HG03469 (cell line): Measurements from ENCODE around the gene RALGPS1.

Experiments used
- ATAC-seq: cut with Tn5 transposase; IDR thresholded peaks from one replicate; pipeline ENCODE4 v1.9.1; 2021; ENCODE audit warnings: mild to moderate bottlenecking, moderate library complexity, moderate number of reproducible peaks; ENCODE audit not compliant: unreplicated experiment

The RALGPS1 gene

GRCh38 chr9:126904586-126904985, 10.0 kb upstream of the RALGPS1 start:
- no peak for ATAC-seq

- ATAC-seq, result no peak
These were observed 8.5 kb upstream of the RALGPS1 start for GRCh38 chr9:126906091-126906490.

- ATAC-seq, result no peak
These were observed 7.5 kb upstream of the RALGPS1 start for GRCh38 chr9:126907058-126907457.

GRCh38 chr9:126915281-126915816, 767 bp downstream of the RALGPS1 start:
- no peak for ATAC-seq

- no peak for ATAC-seq
These were observed 1.4 kb downstream of the RALGPS1 start for GRCh38 chr9:126915846-126916543.

GRCh38 chr9:126916909-126917308, 2.3 kb downstream of the RALGPS1 start:
- ATAC-seq, result no peak

- no peak for ATAC-seq
These were observed 4.6 kb downstream of the RALGPS1 start for GRCh38 chr9:126919193-126919592.

- no peak for ATAC-seq
These were observed 11.3 kb downstream of the RALGPS1 start for GRCh38 chr9:126925876-126926275.

GRCh38 chr9:126926364-126926763, 11.8 kb downstream of the RALGPS1 start:
- ATAC-seq, result no peak

- ATAC-seq, result no peak
These were observed 12.8 kb downstream of the RALGPS1 start for GRCh38 chr9:126927419-126927818.

GRCh38 chr9:126932871-126933321, 18.3 kb downstream of the RALGPS1 start:
- ATAC-seq, result no peak

GRCh38 chr9:126933334-126933980, 18.9 kb downstream of the RALGPS1 start:
- no peak for ATAC-seq

- ATAC-seq, result no peak
These were observed 19.9 kb downstream of the RALGPS1 start for GRCh38 chr9:126934441-126934840.

- ATAC-seq, result no peak
These were observed 21.0 kb downstream of the RALGPS1 start for GRCh38 chr9:126935630-126936029.

- ATAC-seq, result no peak
These were observed 22.9 kb downstream of the RALGPS1 start for GRCh38 chr9:126937444-126937843.

GRCh38 chr9:126938327-126938726, 23.7 kb downstream of the RALGPS1 start:
- ATAC-seq, result no peak

GRCh38 chr9:126939821-126940221, 25.2 kb downstream of the RALGPS1 start:
- no peak for ATAC-seq

- no peak for ATAC-seq
These were observed 27.8 kb downstream of the RALGPS1 start for GRCh38 chr9:126942399-126942798.

- no peak for ATAC-seq
These were observed 31.1 kb downstream of the RALGPS1 start for GRCh38 chr9:126945682-126946081.

GRCh38 chr9:126947529-126947928, 32.9 kb downstream of the RALGPS1 start:
- ATAC-seq, result no peak

- ATAC-seq, result no peak
These were observed 37.8 kb downstream of the RALGPS1 start for GRCh38 chr9:126952205-126952977.
